ENCODE data around the gene DTNBP1.

The DTNBP1 gene

DNA sequence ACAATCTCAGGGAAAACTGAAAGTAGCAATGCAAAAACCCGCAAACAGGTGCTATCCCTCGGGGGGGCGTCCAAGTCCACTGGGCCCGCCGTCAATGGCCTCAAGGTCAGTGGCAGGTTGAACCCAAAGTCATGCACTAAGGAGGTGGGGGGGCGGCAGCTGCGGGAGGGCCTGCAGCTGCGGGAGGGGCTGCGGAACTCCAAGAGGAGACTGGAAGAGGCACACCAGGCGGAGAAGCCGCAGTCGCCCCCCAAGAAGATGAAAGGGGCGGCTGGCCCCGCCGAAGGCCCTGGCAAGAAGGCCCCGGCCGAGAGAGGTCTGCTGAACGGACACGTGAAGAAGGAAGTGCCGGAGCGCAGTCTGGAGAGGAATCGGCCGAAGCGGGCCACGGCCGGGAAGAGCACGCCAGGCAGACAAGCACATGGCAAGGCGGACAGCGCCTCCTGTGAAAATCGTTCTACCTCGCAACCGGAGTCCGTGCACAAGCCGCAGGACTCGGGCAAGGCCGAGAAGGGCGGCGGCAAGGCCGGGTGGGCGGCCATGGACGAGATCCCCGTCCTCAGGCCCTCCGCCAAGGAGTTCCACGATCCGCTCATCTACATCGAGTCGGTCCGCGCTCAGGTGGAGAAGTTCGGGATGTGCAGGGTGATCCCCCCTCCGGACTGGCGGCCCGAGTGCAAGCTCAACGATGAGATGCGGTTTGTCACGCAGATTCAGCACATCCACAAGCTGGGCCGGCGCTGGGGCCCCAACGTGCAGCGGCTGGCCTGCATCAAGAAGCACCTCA is 166.3 kb downstream of the DTNBP1 start:
- DNase-seq (ENCODE audit: low spot score in 2 of 2) (no peak), ATAC-seq (ENCODE audit: low read depth) (no peak)
- H3K27me3 Mint-ChIP-seq = no peaks in the 10 kb centered on the region
- H3K4me3 Mint-ChIP-seq = no peak overlapping the region
- H3K36me3 Mint-ChIP-seq = peaks cover 7% of the 10 kb centered on the region
- H3K4me1 Mint-ChIP-seq = peaks cover 4% of the 10 kb centered on the region
- no peak overlapping the region for H3K27ac Mint-ChIP-seq
- no peaks in the 10 kb centered on the region for H3K9me3 Mint-ChIP-seq

DNA sequence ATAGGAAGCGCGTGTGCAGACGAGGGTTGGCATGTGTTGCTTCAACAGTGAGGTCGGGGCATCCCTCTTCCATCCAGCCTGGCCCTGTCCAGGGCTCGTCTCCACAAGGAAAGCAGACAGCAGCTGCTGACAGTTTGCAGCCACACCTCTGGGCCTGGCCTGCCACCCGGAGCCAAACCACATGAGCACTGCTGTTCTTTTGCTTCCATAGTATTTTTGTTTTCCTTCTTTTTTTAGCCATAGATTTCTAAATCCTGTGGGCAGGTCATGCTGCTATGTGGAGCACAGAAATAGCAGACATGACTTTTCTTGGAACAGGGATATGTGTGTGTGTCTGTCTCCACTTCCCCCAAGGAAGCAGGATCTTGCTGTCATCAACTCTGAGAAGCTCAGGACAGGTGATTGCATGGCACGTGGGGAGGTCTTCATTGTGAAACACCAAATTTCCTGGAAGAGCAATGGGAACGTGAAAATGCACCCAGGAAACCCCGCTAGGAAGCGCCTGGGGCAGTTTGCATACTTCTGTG is 167.4 kb downstream of the DTNBP1 start:
- ATAC-seq (ENCODE audit: low read depth) (no peak), DNase-seq (ENCODE audit: low spot score in 2 of 2) (no peak)
- H3K27ac Mint-ChIP-seq = no peak overlapping the region
- no peaks in the 10 kb centered on the region for H3K9me3 Mint-ChIP-seq
- H3K27me3 Mint-ChIP-seq = no peaks in the 10 kb centered on the region
- no peak overlapping the region for H3K4me3 Mint-ChIP-seq
- peaks cover 10% of the 10 kb centered on the region for H3K4me1 Mint-ChIP-seq
- H3K36me3 Mint-ChIP-seq = peaks cover 7% of the 10 kb centered on the region

DNA sequence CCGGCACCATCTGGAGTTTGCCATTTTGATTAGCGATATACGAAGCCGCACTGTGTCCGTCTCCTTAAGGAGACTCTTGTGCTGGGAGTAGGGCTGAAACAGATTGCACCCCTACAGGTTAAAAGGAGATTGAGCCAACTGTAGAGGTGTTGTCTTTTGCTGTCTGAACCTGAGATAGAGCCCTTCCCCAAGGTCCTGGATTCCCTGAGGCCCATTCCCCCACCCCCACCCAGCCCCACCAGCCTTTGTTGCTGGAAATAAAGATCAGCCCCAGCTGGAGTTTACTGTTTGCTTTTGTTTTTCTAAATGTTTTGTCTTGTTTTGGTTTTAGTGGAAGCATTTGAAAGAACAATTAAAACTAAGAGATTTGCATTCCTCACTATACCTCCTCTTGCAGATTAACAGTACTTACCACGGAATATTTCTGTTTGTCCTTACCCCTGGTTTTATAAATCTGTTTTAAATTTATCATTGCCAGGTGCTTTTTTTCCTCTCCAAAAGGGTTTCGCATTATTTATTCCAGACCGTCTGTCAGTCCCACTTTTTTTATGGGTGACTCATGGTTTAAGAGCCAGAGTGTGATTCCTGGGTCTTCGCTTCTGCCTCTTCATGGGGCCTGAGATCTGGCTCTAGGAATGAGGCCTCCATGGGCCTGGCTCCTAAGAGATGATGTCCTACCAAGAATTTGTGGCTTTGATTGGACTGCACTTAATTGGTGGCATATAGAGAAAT is 169.2 kb downstream of the DTNBP1 start:
- H3K4me1 Mint-ChIP-seq = peaks cover 19% of the 10 kb centered on the region
- no peak for ATAC-seq (ENCODE audit: low read depth)
- H3K27ac Mint-ChIP-seq = no peak overlapping the region

DNA sequence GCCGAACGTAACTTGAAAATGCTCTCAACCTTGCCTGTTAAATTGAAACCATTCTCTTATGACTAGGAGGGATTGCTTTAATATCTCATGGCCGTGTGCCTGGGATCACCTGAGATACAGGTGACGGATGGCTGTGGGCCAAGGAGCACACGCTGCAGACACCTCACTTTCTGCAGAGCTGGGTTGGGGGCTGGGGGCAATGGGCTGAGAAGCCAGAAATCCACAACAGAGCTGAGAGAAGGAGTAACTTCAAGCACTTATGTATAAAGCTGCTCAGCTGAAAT is 170.9 kb downstream of the DTNBP1 start:
- ATAC-seq (ENCODE audit: low read depth) (no peak), DNase-seq (ENCODE audit: low spot score in 2 of 2) (no peak)
- Mint-ChIP-seq H3K4me1 (peaks cover 19% of the 10 kb centered on the region), H3K36me3 (peaks cover 19% of the 10 kb centered on the region), H3K9me3 (no peaks in the 10 kb centered on the region), H3K4me3 (no peak overlapping the region), H3K27me3 (no peaks in the 10 kb centered on the region), H3K27ac (peak overlapping the region; percentile 45)

More for the DNA sequence above, 169.2 kb downstream of the DTNBP1 start:
- Mint-ChIP-seq H3K9me3 (no peaks in the 10 kb centered on the region), H3K36me3 (peaks cover 10% of the 10 kb centered on the region), H3K27me3 (no peaks in the 10 kb centered on the region), H3K4me3 (no peak overlapping the region)
- DNase-seq (ENCODE audit: low spot score in 2 of 2) = no peak

DNA sequence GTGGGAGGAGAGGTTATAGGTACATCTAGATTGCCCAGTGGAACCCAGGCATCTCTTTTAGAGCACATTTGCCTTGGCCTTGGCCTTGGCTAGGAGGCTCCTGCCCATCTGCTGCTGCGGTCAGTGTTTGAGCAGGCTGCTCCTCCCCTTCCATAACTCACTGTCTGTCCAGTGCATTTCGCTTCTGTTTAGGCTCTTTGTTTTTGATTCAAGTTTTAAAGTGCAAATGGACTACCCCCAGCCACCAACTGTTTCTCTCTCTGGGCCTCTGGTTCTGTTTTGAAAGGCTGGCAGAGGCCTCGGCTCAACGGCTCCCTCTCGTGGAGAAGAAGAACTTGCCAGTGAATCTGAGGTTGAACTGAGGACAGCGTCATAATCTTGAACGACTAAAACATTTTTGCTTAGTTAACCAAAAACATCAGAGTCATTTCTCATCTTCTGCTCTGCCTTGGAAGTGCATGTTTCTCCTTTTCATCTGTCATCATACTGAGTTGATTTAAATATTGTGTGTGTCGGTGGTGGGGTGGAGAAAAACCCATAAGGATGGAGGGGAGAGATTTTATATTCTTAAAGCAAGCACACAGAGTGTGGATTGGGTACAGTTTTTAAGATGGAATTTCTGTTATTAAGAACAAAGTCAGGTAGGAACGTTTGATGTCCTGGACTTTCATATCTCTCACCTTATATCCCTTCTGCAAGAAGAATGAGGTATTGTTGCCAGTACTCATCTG is 171.4 kb downstream of the DTNBP1 start:
- DNase-seq (ENCODE audit: low spot score in 2 of 2) = peak; percentile 67 to 73
- Mint-ChIP-seq H3K36me3 (peaks cover 22% of the 10 kb centered on the region), H3K27me3 (no peaks in the 10 kb centered on the region), H3K4me3 (no peak overlapping the region), H3K9me3 (no peaks in the 10 kb centered on the region), H3K4me1 (peaks cover 19% of the 10 kb centered on the region), H3K27ac (peak overlapping the region; percentile 56)
- peak; percentile 88 for ATAC-seq (ENCODE audit: low read depth)

DNA sequence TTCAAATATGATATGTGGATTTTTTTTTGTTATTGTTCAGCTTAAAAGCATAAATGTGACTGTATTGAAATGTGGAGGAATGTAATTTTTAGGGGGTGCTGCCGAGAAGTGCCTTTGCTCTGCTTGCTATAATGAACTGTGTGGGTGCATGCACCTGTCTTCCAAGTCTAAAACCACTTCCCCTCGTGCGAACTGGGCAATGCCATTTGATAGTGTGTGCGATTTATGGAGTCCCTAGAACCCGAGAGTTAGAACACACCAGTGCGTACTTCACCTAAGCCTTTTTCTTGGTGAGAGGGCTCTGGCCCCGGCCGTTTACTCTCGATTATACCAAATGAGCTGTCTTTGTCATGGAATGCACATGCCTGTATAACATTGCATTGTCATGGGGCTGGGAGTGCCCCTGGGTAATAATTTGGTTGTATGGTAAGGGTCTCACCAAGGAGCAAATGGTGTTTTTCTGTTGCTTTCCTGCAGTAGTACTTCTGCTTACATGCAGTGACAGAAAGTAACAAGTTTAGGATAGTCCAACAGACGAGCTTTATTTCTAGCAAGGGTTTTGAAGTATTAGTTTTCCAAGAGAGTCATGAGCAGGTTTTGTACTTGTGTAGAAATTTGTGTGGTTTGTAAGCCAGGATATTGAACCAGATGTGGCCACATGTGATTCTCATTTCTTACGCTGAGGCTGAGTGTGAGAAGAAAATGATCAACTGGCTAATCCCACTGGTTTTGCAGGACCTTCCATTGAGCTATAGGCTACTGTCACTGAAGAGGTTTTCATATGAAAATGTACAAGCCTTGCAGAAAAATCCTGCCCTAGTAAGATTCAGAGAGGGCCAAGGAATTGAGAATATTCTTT is 172.4 kb downstream of the DTNBP1 start:
- Mint-ChIP-seq H3K9me3 (no peaks in the 10 kb centered on the region), H3K27me3 (no peaks in the 10 kb centered on the region), H3K4me3 (no peak overlapping the region), H3K36me3 (peaks cover 18% of the 10 kb centered on the region), H3K4me1 (peaks cover 19% of the 10 kb centered on the region), H3K27ac (peak overlapping the region; percentile 57)
- DNase-seq (ENCODE audit: low spot score in 2 of 2) (no peak), ATAC-seq (ENCODE audit: low read depth) (no peak)

DNA sequence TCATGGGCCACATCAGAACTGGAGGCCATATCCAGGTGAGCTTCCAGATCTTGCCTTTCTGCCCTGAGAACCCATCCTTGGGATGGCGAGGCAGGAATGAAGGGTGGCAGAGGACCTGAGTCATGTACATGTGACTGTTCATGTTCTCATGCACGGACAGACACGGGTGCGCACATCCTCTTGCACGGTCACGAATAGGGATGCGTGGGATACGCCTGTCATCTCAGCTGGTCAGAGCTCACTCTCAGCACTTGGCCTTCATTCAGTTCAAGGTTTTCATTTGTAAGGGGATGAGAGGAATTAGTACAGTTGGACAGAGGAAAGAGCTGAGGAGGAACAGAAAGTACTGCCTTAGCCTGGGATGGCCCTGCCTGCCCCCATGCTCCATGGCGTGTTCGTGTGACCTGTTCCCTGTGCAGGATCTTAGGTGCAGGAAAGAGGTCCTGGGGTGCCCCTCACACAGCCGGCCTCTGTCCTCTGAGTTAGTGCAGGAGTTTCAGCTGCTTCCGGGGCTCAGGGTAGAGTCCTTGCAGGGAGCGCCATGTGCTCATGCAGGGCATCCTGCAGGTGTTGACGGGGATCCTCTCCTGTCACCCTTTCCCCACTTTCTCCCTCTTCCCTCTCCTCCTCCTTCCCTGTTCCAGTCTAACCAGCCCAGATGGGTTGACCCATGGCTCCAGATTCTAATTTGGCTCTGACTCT is 173.4 kb downstream of the DTNBP1 start:
- Mint-ChIP-seq H3K4me3 (no peak overlapping the region), H3K9me3 (no peaks in the 10 kb centered on the region), H3K36me3 (peaks cover 16% of the 10 kb centered on the region), H3K4me1 (peaks cover 23% of the 10 kb centered on the region), H3K27me3 (no peaks in the 10 kb centered on the region), H3K27ac (peak overlapping the region; percentile 57)
- no peak for ATAC-seq (ENCODE audit: low read depth)
- no peak for DNase-seq (ENCODE audit: low spot score in 2 of 2)

DNA sequence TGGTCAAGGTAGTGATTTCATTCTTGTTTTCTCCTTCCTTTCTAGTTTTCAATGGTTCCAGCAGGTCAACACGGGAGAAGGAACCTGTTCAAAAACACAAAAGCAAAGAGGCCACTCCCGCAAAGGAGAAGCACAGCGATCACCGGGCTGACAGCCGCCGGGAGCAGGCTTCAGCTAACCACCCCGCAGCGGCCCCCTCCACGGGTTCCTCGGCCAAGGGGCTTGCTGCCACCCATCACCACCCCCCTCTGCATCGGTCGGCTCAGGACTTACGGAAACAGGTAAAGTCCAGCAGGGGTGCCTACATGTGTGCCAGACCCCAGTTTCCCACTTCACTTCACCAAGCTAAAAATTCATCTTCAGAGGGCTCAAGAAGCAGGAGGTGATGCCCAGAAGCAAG is 175.6 kb downstream of the DTNBP1 start:
- ATAC-seq (ENCODE audit: low read depth) (no peak), DNase-seq (ENCODE audit: low spot score in 2 of 2) (no peak)
- no peak overlapping the region for H3K27ac Mint-ChIP-seq
- no peaks in the 10 kb centered on the region for H3K9me3 Mint-ChIP-seq
- H3K4me1 Mint-ChIP-seq = peaks cover 23% of the 10 kb centered on the region
- H3K27me3 Mint-ChIP-seq = no peaks in the 10 kb centered on the region
- peaks cover 16% of the 10 kb centered on the region for H3K36me3 Mint-ChIP-seq
- H3K4me3 Mint-ChIP-seq = no peak overlapping the region

DNA sequence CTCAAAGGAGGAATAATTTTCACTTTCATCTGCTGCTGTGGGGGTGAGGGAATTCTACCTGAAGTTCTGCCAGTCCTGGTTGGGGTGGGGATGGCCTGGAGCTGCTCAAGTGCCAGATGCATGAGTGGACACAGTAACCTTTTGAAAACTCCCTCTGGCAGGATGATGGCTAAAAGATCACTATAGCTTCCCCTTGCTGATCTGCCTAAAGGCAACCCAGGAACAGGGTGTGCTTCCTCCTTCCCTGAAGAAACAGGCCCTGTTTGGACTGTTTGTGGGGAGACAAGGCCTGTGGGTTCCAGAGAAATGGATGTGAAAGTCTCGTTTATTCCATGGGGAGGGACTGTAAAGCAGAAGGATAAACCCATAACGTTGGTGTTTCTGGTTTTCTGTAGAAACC is 176.9 kb downstream of the DTNBP1 start:
- Mint-ChIP-seq H3K9me3 (no peaks in the 10 kb centered on the region), H3K27ac (peak overlapping the region; percentile 50), H3K4me3 (no peak overlapping the region), H3K27me3 (no peaks in the 10 kb centered on the region), H3K36me3 (peaks cover 16% of the 10 kb centered on the region), H3K4me1 (peaks cover 23% of the 10 kb centered on the region)
- ATAC-seq (ENCODE audit: low read depth) (no peak), DNase-seq (ENCODE audit: low spot score in 2 of 2) (no peak)

DNA sequence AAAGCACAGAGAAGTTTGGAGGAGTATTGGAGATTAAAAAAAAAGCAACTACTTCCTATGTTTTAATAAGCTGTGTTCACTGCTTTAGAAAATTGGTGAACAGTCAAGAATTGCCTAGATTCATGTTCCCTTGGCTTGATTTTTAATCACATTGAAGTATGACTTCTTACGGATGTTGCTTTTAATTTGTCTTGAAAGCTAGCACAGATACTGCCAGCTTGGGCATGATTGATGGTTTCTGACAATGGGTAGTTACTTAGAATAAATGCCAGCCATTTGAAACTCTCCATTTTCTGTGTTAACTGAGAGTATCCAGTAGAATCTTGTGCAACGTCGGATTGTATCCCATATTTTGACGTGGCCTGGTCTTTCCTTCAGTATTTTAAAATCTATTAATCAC is 178.0 kb downstream of the DTNBP1 start:
- Mint-ChIP-seq H3K4me1 (peaks cover 15% of the 10 kb centered on the region), H3K4me3 (no peak overlapping the region), H3K27me3 (no peaks in the 10 kb centered on the region), H3K27ac (no peak overlapping the region), H3K36me3 (peaks cover 16% of the 10 kb centered on the region), H3K9me3 (no peaks in the 10 kb centered on the region)
- ATAC-seq (ENCODE audit: low read depth) (no peak), DNase-seq (ENCODE audit: low spot score in 2 of 2) (no peak)

DNA sequence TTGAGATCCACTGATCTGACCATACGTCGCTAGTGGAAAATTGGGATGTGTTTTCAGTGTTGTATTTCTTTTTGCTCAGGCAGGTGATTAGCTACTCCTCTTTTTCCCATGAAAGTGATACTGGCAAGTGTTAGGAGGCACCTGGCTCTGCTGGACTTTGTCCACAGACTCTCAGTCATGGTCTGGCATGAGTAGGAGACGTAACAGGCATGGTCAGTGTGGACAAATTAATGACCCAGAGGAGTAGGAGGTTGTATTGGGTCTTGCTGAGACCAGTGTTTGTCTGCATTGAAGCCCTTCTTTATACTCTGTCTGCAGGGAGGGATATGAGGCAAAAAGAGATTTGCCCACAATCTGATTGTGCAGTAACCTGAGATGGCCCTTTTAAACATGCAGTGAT is 178.7 kb downstream of the DTNBP1 start:
- Mint-ChIP-seq H3K36me3 (peaks cover 15% of the 10 kb centered on the region), H3K27me3 (no peaks in the 10 kb centered on the region), H3K4me3 (no peak overlapping the region), H3K4me1 (peaks cover 13% of the 10 kb centered on the region), H3K27ac (no peak overlapping the region), H3K9me3 (no peaks in the 10 kb centered on the region)
- ATAC-seq (ENCODE audit: low read depth) (no peak), DNase-seq (ENCODE audit: low spot score in 2 of 2) (no peak)

DNA sequence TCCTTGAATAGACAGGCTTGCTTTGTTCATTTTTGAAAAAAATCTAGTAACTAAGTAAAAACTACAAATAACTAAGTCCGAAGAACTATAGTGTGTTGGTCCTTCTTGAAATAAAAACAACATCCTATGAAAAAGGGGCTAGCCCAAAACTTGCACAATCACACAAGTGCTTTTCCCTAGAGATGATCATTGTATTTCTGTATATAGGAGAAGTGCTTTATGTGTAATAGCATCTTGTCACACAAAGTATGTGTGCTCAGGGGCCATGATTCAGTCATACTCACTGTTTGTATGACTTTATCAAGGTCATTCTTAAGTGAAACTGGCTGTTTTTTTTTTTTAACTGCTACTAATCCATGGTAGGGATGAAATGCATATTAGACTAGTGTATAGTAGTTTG is 179.8 kb downstream of the DTNBP1 start:
- no peak overlapping the region for H3K27ac Mint-ChIP-seq

More for the DNA sequence above, 179.8 kb downstream of the DTNBP1 start:
- H3K4me1 Mint-ChIP-seq = peaks cover 13% of the 10 kb centered on the region
- no peaks in the 10 kb centered on the region for H3K9me3 Mint-ChIP-seq
- DNase-seq (ENCODE audit: low spot score in 2 of 2) = no peak
- no peak overlapping the region for H3K4me3 Mint-ChIP-seq
- ATAC-seq (ENCODE audit: low read depth) = no peak
- peaks cover 11% of the 10 kb centered on the region for H3K36me3 Mint-ChIP-seq
- no peaks in the 10 kb centered on the region for H3K27me3 Mint-ChIP-seq

Measured in memory B cell (primary cell).